ENCODE data around the gene HIP1R.
"Not testable (repeated sequence)": the region's sequence is repeated elsewhere in the genome, so short reads cannot be mapped to it uniquely, and the experiment has no call there.

DNA sequence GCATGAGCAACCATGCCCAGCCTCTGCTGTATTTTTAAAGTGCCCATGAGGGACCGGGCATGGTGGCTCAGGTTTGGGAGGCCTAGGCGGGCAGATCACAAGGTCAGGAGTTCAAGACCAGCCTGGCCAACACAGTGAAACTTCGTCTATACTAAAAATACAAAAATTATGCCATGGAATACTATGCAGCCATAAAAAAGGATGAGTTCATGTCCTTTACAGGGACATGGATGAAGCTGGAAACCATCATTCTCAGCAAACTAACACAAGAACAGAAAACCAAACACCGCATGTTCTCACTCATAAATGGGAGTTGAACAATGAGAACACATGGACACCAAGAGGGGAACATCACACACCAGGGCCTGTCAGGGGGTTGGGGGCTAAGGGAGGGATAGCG is 70.0 kb downstream of the HIP1R start:
- TF ChIP-seq, protein P1, sequence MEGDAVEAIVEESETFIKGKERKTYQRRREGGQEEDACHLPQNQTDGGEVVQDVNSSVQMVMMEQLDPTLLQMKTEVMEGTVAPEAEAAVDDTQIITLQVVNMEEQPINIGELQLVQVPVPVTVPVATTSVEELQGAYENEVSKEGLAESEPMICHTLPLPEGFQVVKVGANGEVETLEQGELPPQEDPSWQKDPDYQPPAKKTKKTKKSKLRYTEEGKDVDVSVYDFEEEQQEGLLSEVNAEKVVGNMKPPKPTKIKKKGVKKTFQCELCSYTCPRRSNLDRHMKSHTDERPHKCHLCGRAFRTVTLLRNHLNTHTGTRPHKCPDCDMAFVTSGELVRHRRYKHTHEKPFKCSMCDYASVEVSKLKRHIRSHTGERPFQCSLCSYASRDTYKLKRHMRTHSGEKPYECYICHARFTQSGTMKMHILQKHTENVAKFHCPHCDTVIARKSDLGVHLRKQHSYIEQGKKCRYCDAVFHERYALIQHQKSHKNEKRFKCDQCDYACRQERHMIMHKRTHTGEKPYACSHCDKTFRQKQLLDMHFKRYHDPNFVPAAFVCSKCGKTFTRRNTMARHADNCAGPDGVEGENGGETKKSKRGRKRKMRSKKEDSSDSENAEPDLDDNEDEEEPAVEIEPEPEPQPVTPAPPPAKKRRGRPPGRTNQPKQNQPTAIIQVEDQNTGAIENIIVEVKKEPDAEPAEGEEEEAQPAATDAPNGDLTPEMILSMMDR (IDR thresholded peaks at IDR 0.05; ENCODE audit: low read depth, low read length, poor library complexity, severe bottlenecking): not testable (repeated sequence)
- not testable (repeated sequence) for TF ChIP-seq EZH2phosphoT487 (IDR thresholded peaks at IDR 0.05; ENCODE audit: borderline replicate concordance, low read length)

All from DOHH2 (cell line).